Lower lobe of right lung (tissue), 2 donors: ENCODE measurements around the gene RASGRP3. TPM values are rescaled to one million over a fixed set of nuclear protein-coding genes. Genes with fewer than 3 reads are reported as not detected.

Experiments
- ATAC-seq, 2 donors: fragments of 200-7000 bp; cut with Tn5 transposase; one replicate each; pipeline ENCODE4 v1.9.1; 2020 to 2022; ENCODE audit warnings: mild to moderate bottlenecking in 2 of 2, moderate library complexity in 2 of 2
- DNase-seq: peaks from one replicate; pipeline ENCODE4 v3.0.0-alpha.2; 2020
- H3K27ac ChIP-seq: fragments of 200-600 bp; one replicate; pipeline ENCODE4 v1.8.0; 2022
- H3K27me3 ChIP-seq: fragments of 200-600 bp; one replicate; pipeline ENCODE4 v1.8.0; 2022; ENCODE audit warnings: low read depth
- H3K36me3 ChIP-seq: fragments of 200-600 bp; one replicate; pipeline ENCODE4 v1.8.0; 2022; ENCODE audit warnings: mild to moderate bottlenecking
- H3K4me1 ChIP-seq: fragments of 200-600 bp; one replicate; pipeline ENCODE4 v1.8.0; 2022
- H3K4me3 ChIP-seq: fragments of 200-600 bp; one replicate; pipeline ENCODE4 v1.8.0; 2022; ENCODE audit warnings: mild to moderate bottlenecking
- H3K9me3 ChIP-seq: fragments of 200-600 bp; one replicate; pipeline ENCODE4 v1.8.0; 2022
- CTCF ChIP-seq: fragments of 200-600 bp; IDR thresholded peaks from one replicate; pipeline ENCODE4 v1.8.0; 2022; ENCODE audit warnings: antibody characterized with exemption, mild to moderate bottlenecking
- intact Hi-C: fragments of 100-400 bp; cut with DNase I; formaldehyde crosslinking; loops from one replicate; pipeline ENCODE4 v1.11.0; 2022
- total RNA-seq: library from RNA; stranded (reverse); fragmentation: NEBNext Ultra II Directional; extraction: Animal tissue kit (Norgen Biotek cat#: 25700); gene quantifications from one replicate; pipeline ENCODE4 v1.2.1, GENCODE V29; 2021
- donor health status: DM: no; HTN: yes; CAD: no; lungs with severe emphysema.

Gene RASGRP3
- total RNA-seq, 1 donor from 2014 or later, result 13.7 TPM

- no peak for ATAC-seq
- no peak for TF ChIP-seq CTCF
- intact Hi-C loops, result no loop called here
- H3K27me3 ChIP-seq, result no peaks in the 10 kb centered on the region
- no peaks in the 10 kb centered on the region for H3K36me3 ChIP-seq
- no peak for DNase-seq
- H3K4me1 ChIP-seq, result no peaks in the 10 kb centered on the region
- no peak overlapping the region for H3K27ac ChIP-seq
- H3K9me3 ChIP-seq, result no peaks in the 10 kb centered on the region
- H3K4me3 ChIP-seq, result no peak overlapping the region
These were observed 56.5 kb downstream of the RASGRP3 start for GRCh38 chr2:33532966-33533365.

- Histone ChIP-seq H3K27ac (no peak overlapping the region), H3K36me3 (no peaks in the 10 kb centered on the region), H3K9me3 (no peaks in the 10 kb centered on the region), H3K4me1 (no peaks in the 10 kb centered on the region), H3K4me3 (no peak overlapping the region), H3K27me3 (no peaks in the 10 kb centered on the region)
- no peak for TF ChIP-seq CTCF
- intact Hi-C loops, result no loop called here
- ATAC-seq (no peak), DNase-seq (no peak)
These were observed 59.0 kb downstream of the RASGRP3 start for GRCh38 chr2:33535421-33535820.

- no peak overlapping the region for H3K27ac ChIP-seq
- no peaks in the 10 kb centered on the region for H3K4me1 ChIP-seq
- intact Hi-C loops, result no loop called here
- H3K36me3 ChIP-seq, result no peaks in the 10 kb centered on the region
- no peak for TF ChIP-seq CTCF
- ATAC-seq (no peak), DNase-seq (no peak)
- H3K4me3 ChIP-seq, result no peak overlapping the region
- no peaks in the 10 kb centered on the region for H3K27me3 ChIP-seq
- no peaks in the 10 kb centered on the region for H3K9me3 ChIP-seq
These were observed 64.8 kb downstream of the RASGRP3 start for GRCh38 chr2:33541243-33541642.

- Histone ChIP-seq H3K9me3 (no peaks in the 10 kb centered on the region), H3K27ac (no peak overlapping the region), H3K27me3 (no peaks in the 10 kb centered on the region), H3K4me3 (no peak overlapping the region), H3K4me1 (peaks cover 20% of the 10 kb centered on the region), H3K36me3 (peaks cover 4% of the 10 kb centered on the region)
- TF ChIP-seq CTCF, result no peak
- no peak for ATAC-seq
- no peak for DNase-seq
- intact Hi-C loops, result no loop called here
These were observed 73.8 kb downstream of the RASGRP3 start for GRCh38 chr2:33550206-33550605.

- peak in 1 of 2 donors; percentile 23 for ATAC-seq
These were observed 76.5 kb downstream of the RASGRP3 start for GRCh38 chr2:33552758-33553461.

More at GRCh38 chr2:33552758-33553461, 76.5 kb downstream of the RASGRP3 start:
- Histone ChIP-seq H3K9me3 (no peaks in the 10 kb centered on the region), H3K36me3 (peaks cover 4% of the 10 kb centered on the region), H3K4me1 (peaks cover 20% of the 10 kb centered on the region), H3K4me3 (no peak overlapping the region), H3K27me3 (no peaks in the 10 kb centered on the region), H3K27ac (no peak overlapping the region)
- no peak for DNase-seq
- TF ChIP-seq CTCF, result no peak
- intact Hi-C loops, result no loop called here
